Pulmonary artery endothelial cell (primary cell): Measurements from ENCODE around the gene SDK2. TPM values are rescaled to one million over a fixed set of nuclear protein-coding genes. Genes with fewer than 3 reads are reported as not detected.
"Not testable (repeated sequence)": the region's sequence is repeated elsewhere in the genome, so short reads cannot be mapped to it uniquely, and the experiment has no call there.

Source experiments
- DNase-seq: peaks from one replicate; pipeline ENCODE4 v3.0.0-alpha.2; 2011; ENCODE audit warnings: low read depth, low spot score
- total RNA-seq: library from RNA; depleted of rRNA; stranded (reverse); fragments of >200 nt; gene quantifications from 2 replicates; pipeline ENCODE4 v1.2.3, GENCODE V29; 2014

SDK2 gene
- total RNA-seq, 1 donor from 2014 or later = under 0.01 TPM

DNA sequence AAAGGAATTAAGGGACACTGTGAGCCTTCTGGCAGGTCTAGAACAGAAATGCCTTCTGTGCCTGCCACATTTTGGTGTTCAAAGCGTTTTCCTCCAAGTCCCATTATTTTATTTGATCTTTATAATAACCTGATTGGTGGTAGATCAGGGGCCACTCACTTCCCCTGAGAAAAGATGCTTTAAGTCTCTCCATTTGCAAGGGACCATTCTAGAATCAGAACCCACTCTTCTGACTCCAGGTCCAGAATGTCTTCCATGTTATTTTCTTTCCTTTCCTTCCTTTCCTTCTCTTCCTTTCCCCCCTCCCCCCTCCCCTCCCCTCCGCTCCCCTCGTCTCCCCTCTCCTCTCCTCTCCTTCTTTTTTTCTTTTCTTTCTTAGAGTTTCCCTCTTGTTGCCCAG, 313.2 kb downstream of the SDK2 start:
- DNase-seq = no peak

DNA sequence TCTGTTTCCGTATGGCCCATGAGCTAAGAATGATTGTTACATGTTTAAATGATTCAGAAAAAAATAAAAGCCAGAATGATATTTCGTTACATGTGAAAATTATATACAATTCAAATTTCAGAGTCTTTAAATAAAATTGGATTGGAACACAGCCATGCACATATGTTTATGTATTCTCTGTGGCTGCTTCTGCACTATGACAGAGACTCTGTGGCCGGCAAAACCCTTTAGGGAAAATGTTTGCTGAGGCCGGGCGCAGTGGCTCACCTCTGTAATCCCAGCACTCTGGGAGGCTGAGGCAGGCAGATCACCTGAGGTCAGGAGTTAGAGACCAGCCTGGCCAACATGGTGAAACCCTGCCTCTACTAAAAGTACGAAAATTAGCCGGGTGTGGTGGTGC, 316.6 kb downstream of the SDK2 start:
- DNase-seq = no peak

DNA sequence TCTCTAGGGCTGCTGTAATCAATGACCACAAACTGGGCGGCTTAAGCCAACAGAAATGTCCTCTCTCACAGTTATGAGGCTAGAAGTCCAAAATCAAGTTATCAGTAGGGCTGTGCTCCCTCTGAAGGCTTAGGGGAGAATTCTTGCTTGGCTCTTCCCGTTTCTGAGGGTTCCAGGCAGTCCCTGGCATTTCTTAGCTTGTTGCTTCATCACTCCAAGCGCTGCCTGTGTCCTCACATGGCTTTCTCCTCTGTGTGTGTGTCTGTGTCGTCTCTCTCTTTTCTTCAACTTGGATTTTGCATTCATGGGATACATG, 318.8 kb downstream of the SDK2 start:
- DNase-seq = no peak

DNA sequence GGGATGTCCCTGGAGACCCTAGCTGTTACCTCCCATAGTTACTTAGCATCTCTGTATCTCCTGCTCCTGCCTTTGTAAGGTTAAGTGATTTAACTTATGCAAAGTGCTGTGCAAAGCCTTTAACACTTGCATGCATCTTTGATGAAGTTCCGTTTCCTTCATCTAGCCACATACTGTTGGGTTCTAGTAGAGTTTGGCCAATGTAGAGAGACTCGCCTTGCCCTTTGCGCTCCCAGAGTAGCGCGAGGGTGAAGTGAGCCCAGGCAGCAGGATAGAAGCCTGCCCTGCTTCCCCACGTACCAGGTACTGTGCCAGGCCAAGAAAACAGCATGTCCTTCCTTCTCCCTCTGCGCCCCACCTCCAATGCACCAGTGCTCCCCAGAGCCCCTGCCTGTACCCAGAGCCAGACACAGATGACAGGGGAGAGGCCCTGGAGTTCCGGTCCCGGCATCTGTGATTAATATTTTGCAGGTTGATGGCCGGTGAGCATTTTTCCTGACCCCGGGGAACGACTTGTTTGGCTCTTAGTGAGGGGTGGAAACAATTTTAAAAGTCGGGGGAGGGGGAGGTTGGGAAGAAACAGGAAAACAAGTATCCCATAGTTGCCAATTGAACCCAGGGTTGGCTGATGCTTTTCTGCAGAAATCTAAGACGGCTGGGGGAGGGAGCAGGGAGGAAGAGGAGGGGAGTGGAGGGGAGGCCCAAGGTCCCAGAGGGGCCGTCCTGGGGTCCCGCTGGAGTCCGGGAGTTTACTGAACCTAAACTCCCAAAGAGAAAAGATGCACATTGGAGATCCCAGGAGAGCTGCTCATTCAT, 319.3 kb downstream of the SDK2 start:
- DNase-seq = no peak

DNA sequence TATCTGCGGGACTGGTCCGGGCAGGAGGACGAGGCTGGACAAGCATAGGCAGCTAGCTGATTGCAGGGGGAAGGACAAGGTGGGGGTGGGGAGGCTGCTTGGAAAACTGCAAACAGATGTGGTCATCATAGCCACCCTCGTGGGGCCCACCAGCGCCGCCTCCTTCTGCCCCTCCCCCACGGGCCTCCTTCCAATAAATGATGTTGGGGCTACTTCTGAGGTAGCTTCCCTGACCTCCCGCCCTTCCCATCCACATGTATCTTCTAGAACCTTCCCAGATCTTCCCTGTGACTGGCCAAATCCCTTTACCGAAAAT, 320.1 kb downstream of the SDK2 start:
- DNase-seq = no peak

DNA sequence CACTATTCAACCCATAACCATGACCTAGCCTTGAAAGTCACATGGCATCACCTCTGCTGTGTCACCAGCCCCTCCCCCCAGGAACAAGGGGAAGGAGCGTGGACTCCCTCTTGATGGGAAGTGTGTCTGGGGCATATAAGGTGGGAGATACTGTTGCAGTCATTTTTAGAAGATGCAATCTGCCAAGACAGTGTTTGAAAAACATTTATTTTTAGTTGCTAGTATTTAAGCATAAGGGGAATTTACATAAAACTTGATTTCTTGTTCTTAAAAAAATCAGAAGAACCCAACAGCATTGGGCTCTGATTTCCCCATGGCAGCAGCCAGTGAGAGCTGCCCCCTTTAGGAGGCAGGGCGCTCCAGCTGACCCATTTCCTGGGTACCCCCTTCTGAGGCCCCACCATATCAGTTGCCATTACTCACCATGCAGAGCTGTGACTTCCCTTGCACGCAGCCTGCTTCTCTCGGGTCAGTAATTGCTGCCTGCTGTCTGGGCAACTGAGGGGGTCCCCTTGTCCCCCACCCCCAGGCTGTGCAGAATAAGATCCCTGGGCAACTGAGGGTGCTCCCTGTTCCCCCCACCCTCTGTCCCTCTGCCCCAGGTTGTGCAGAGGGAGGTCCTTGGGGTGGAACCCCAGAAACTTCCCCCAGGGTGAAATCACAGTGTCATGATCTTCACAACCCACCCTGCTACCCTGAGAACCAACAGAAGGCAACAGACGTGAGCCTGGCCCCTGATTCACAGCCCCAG, 320.7 kb downstream of the SDK2 start:
- no peak for DNase-seq

DNA sequence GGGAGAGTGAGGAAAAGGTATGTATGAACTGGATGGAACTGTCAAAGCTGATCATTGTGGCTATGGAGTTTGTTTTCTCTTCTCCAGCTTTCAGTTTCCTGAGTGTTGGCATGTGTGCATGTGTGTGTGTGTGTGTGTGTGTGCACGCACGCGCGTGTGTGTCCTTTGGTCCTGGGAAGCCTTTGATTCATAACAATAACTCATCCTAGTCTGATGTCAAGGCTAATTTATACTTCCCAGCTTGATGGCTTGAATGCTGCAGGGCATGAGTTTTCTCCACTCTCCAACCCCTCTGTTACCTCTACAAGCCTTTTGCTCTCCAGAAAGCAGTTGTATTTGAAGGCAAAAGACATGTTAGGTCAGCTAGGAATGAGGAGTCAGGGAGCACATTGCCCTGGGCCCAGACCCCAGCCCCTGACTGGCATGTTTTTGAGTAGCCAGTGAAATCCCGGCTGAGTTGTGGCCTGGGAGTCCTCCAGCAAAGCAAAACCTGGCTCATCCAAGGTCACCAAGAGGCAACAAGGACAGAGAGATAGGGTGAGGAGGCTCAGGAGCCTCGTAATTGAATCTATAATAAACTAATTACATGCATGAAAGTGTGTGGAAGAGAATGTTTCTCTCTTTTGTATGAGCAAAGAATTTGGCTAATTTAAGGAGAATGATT, 323.5 kb downstream of the SDK2 start:
- no peak for DNase-seq

DNA sequence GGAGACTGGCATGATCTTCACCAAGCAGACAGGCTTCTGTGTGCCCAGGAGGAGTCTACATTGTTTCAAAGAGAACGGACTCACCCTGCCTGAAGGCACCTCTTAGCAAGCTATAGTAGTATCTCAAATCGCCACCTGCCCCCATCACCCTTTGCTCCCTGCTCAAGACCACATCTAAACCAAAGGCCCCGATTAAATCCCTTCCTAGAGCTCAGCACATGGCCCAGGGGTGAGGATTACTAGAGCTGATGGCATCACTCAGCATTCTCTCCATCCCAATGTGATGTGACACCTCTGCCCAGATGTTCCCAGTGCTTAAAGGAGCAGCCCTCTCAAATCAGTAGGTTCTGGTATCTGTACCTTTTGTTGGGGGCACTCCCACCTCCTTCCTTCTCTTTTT, 324.5 kb downstream of the SDK2 start:
- no peak for DNase-seq

DNA sequence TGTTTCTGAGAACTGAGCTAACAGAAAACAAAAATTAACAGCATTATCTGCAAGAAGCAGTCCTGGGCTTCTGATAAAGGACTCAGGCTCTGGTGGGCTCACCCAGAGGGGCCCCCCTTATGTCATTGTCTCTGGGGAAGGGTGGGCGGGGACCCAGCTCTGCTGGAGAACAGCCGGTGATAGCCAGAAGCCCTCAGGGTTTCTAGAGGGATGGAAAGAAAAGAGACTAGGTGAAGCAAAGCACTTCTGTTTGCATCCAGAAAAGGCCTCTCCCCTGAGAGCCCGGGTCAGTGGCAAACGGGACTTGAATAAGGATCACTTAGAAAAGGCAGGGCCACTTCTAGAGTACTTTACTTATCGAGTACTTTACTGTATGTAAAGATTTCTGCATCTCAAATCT, 325.4 kb downstream of the SDK2 start:
- DNase-seq = no peak

DNA sequence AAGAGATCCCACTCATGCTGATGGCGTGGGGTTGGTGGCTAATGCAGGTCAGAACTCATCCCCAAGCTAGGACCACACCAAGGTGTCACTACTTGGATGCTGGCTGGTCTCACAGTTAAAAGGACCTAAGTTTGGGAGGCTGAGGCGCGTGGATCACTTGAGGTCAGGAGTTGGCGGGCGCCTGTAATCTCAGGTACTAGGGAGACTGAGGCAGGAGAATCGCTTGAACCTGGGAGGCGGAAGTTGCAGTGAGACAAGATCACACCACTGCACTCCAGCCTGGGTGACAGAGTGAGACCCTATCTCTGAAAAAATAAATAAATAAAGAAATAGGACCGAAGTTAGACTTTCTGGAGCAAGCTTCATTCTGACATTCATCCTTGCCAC, 325.8 kb downstream of the SDK2 start:
- no peak for DNase-seq

DNA sequence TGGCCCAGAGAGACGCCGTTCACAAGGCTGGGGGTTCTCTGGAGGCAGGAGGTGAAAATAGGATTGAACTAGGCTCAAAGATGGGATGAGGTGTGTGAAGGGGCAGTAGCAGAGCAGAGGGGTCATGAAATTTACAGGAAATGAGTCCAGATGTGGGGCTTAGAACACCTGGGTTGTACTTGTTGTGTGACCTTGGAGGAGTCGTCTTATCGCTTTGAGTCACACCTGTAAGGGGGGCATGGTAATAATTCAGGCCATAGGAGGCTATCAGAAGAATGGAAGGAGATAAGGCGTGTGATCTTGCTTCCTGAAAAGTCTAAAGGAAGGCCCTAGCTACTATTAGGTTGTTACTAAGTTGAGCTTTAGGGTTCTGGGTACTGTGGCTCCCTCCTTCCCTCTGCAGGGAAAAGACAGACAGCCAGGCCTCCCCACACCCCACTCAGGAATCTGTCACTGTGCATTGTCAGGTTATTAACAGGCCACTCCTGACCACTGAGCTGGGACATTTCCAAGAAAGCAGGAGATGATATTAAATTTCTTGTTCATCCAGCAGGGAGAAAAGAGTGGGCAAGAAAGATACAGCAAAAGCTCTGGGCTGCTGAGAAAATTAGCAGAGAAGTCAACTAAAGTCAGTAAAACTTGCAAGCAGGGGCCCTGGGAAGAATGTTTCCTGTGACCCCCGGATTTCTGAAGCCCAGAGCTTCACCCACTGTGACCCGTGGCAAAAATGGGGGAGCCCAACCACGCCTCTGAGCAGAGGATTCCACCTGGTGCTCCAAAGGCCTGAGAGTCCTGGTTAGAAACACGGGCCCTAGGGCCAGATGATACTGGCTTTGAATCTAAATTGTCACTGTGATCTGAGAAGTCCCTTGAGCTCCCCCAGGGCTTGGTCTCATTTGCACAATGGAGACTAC, 326.5 kb downstream of the SDK2 start:
- no peak for DNase-seq

DNA sequence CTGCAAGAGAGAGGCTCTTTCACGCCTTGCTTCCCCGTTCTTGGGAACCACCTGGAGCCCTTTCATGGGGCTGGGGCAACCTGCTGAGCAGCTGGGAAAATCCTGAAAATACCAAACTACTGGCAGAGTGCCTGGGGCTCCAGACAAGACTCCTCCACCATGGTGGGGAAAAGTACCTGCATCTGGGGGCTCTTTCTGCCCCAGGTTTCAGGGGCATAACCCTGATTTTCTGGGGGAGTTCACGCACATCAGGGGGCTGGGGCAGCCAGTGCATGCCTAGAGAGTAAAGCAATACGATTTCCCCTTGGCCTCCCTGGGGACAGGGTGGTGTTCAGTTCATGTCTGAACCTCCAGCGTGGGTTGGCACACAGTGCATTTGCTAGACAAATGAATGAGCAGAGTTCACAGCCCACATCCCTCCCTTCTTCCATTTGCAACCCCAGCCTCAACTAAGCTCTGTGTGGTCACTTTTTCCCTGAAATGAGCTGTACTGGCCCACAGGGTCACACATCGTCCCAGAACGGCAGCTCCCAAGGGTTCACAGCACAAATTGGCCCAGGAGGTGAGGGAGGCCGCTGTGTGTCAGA, 327.2 kb downstream of the SDK2 start:
- DNase-seq = no peak

DNA sequence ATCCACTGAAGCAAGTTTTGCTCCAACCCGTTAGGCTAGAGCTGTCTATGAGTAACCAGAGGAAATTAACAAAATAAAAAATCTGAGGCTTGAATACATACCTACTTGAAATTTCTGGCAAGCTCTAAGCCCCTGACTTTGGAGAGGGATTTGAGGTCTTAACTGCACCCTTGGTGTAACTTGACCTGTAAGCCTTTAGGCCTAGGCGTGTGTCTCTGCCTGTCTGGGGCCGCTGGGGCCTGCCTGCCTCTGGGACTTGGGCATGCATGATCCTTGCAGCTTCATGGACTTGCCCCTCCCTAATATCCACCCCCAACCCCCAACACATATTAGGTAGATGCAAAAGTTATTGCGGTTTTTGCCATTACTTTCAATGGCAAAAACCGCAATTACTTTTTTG, 328.8 kb downstream of the SDK2 start:
- no peak for DNase-seq

DNA sequence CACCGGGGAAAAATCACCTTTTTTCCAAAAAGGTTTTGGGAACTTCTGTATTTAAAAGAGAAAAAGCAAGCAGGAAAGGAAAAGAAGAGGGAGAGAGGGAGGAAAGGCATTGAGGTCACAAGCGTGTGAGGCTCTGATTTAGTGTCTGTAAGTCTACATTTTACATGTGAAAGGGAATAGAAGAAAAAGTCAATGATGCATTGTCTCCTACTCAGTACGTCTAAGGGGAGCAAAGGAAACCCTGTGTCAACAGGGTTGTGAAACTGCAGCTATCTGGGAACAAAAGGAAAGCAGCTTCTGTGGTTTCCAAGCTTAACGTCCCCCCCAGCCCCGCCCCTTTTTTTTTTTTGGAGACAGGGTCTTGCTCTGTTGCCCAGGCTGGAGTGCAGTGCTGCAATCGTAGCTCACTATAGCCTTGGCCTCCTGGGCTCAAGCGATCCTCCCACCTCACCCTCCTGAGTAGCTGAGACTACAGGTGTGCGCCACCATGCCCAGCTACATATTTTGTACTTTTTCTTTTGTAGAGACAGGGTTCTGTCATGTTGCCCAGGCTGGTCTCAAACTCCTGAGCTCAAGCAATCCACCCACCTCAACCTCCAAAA, 330.6 kb downstream of the SDK2 start:
- DNase-seq = no peak

DNA sequence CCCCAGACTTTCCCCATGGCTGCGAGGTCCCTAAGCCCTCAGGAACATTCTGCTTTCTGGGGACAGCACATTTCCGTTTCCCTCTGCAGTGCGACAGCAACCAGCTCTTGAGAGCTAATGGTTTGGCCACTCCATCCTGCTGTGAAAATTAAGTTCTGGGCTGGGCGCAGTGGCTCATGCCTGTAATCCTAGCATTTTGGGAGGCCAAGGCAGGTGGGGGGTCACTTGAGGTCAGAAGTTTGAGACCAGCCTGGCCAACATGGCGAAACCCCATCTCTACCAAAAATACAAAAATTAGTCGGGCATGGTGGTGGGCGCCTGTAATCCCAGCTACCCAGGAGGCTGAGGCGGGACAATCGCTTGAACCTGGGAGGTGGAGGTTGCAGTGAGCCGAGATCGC, 331.4 kb downstream of the SDK2 start:
- DNase-seq = not testable (repeated sequence)

DNA sequence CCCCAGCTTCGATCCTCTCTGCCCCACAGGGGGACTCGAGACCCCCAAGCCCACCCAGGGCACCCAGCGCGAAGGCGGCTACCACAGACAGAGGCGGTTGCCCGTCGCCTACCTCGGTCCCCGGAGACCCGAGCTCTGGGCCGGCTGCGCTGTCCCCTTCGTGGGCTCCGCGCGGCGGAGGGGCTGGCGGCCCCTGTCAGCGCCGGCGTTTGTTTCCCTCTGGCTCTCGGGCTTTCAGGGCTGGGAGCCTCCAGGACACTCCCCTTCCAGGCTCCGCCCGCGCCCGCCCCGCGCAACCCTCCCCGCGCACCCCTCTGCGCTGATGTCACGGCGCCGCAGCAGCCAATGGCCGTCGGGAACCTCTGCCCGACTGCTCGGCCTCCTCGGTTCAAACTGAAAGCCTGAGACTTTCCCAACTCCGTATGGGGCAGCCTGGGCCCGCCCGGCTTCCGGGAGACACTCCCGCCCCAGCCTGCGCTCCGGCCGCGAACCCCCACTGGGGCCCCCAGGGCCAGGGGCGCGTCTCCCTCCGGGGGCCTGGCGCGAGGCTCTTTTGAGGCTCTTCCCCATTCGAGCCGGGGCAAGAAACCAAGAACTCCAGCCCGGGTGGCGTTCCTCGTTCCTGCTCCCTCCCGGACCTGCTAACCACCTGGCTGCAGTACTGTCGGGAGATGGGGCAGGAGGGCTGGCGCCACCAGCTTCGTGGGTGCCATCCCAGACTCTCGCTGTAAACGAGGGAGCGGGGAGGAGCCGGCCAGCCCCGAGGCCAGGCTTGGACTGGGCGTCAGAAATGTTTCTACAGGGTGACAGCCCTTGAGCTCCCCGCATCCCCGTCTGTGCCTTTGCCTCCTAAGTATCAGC, 332.2 kb downstream of the SDK2 start, which contains the start of gene CDC42EP4:
Gene CDC42EP4, minus strand, starts transcription at position 221 of the 861 bp plus-strand sequence. CDS start 25,501 bp downstream, outside the sequence.
- DNase-seq = peak; percentile 70

DNA sequence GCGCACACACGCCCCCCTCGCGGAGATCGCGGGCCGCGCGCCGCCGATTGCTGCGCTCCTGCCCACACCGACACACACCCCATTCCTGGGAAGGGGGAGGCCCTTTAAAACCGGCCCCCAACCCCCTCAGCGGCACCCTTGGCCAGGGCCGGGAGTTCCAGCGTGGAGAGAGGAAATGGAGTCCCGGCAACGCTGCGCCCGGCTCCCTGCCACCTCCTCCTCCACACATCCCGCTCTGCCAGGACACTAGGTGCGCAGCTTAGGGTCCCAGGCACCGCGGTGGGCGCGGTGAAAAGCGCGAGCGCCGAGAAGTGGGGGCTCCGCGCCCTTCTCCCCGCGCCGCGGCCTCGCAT, 332.8 kb downstream of the SDK2 start:
- no peak for DNase-seq

DNA sequence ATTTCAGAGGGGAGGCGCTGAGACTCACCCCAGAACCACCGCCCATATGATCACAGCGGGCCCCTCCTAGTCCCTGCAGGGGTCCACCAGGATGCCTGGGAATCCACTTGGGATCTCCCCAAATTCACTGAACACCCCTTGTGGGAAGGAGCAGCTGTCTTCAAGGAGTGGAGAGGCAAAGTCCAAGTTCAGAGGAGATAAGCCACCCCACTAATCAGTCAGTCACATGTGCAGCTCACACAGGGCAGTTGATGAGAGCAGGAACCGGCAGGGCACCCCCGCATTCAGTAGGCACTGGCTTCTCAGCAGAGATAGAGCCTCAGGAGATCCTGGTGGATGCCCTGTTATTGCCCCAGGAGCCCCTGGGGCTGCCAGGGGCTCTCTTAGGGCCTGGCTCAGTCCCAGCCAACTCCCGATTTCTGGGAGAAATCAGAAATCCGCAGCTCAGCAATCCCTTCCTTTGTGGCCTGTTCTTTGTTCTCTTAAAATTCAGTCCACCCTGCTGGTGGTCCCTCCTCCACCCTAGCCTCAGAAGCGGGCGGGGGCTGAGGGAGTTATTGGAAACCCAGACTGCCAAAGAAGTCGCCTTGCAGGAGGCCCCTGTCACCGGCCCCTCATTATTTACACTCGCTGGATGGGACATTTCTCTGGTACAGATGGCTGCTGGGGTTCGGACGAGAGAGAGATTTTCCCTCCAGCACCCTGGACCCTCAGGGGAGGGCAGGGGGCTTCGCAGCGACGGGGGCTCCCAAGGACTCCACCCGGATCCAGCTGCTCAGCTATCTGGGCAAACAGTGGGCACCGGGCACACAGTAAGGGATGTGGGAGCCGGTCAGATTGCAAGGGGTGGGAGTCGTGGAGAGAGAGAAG, 334.3 kb downstream of the SDK2 start:
- no peak for DNase-seq

DNA sequence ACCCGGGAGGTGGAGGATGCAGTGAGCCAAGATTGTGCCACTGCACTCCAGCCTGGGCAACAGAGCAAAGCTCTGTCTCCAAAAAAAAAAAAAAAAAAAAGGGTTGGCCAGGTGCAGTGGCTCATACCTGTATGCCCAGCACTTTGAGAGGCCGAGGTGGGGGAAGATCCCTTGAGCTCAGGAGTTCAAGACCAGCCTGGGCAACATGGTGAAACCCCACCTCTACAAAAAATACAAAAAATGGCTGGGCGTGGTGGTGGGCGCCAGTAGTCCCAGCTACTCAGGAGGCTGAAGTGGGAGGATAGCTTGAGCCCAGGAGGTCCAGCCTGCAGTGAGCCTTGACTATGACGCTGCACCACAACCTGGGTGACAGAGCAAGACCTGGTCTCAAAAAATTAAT, 335.3 kb downstream of the SDK2 start:
- not testable (repeated sequence) for DNase-seq
